Ovary (tissue), 9 donors: ENCODE data around the gene PKMYT1. TPM values are rescaled to one million over a fixed set of nuclear protein-coding genes. Genes with fewer than 3 reads are reported as not detected.

Experiments
- DNase-seq, 5 donors: peaks; one replicate each; pipeline ENCODE4 v3.0.0-alpha.2; 2019 to 2020
- H3K27ac ChIP-seq, 2 donors: fragments of 200-600 bp; one replicate each; pipeline versions ENCODE4 v1.5.1 to v1.8.0; 2019 to 2022
- H3K27me3 ChIP-seq: fragments of 200-600 bp; one replicate; pipeline ENCODE4 v1.8.0; 2022
- H3K36me3 ChIP-seq: fragments of 200-600 bp; sonication (generic); one replicate; pipeline ENCODE4 v1.5.1; 2019
- H3K4me1 ChIP-seq: one replicate; pipeline ENCODE4 v1.8.1; 2013; ENCODE audit warnings: mild to moderate bottlenecking, moderate library complexity; ENCODE audit not compliant: insufficient read depth
- H3K4me3 ChIP-seq: fragments of 200-600 bp; sonication (generic); one replicate; pipeline ENCODE4 v1.5.1; 2017
- H3K9me3 ChIP-seq, 2 donors: fragments of 200-600 bp in 1 of 2; sonication (generic) in 1 of 2; one replicate each; pipeline versions ENCODE4 v1.5.1 to v1.8.1; 2013 to 2019; ENCODE audit warnings: mild to moderate bottlenecking in 1 of 2, moderate library complexity in 1 of 2
- CTCF ChIP-seq, 3 donors: fragments of 450-650 bp in 2 of 3; fragments of 200-600 bp in 1 of 3; IDR thresholded peaks; one replicate each; pipeline versions ENCODE4 v1.5.1 to v1.8.0; 2016 to 2022; ENCODE audit warnings: antibody characterized with exemption in 3 of 3, mild to moderate bottlenecking in 1 of 3
- EP300 ChIP-seq: sonication (generic); formaldehyde crosslinking; IDR thresholded peaks from one replicate; pipeline ENCODE4 v1.6.1; 2017; ENCODE audit warnings: antibody characterized with exemption
- POLR2A ChIP-seq: fragments of 450-650 bp; IDR thresholded peaks from one replicate; pipeline ENCODE4 v1.6.1; 2017; ENCODE audit warnings: antibody characterized with exemption, mild to moderate bottlenecking, moderate library complexity
- WGBS, 3 donors: extraction: QIAGEN DNeasy Blood & Tissue Kit in 1 of 3; methylation state at CpG; one replicate each; pipeline versions ENCODE4 v1.1.5 to v1.1.7; 2013 to 2017; 5-methylcytosine and 5-hydroxymethylcytosine counted together
- intact Hi-C, 4 donors: fragments of 100-400 bp; cut with DNase I; formaldehyde crosslinking; loops; one replicate each; pipeline versions ENCODE4 v1.11.0 to v1.15.1; 2022 to 2023
- polyA plus RNA-seq, 2 donors: library from polyadenylated mRNA; stranded (reverse); fragments of 200-250 nt in 1 of 2; fragments of 350-450 nt in 1 of 2; fragmentation: Illumina TruSeq in 1 of 2; extraction: RNeasy Lipid Tissue Mini Kit (QIAGEN cat#74804) in 1 of 2; gene quantifications; one replicate each; pipeline ENCODE4 v1.2.3, GENCODE V29; 2013 to 2014
- total RNA-seq, 7 donors: library from RNA; depleted of rRNA in 2 of 7; stranded (reverse); fragments of >200 nt in 2 of 7; fragmentation: NEBNext Ultra II Directional in 3 of 7; extraction: Animal tissue kit (Norgen Biotek cat#: 25700) in 3 of 7; gene quantifications; one replicate each; pipeline versions ENCODE4 v1.1.0 to v1.2.4, GENCODE V29; 2016 to 2023
- donor health status: DM: no; HTN: no; CAD: no; lungs with moderate emphysema.
- donor health status: DM: no; HTN: no; CAD: no.
- donor health status: Bipolar disorder and iron deficiency.
- donor health status: DM: yes; HTN: yes; CAD: no.
- donor health status: DM: no; HTN: no; CAD: no.
- donor health status: DM: yes; HTN: yes; CAD: no.

PKMYT1 gene
- total and polyA plus RNA-seq, 9 donors: 0.23 to 2.6 (median 0.86) TPM; not detected in 3

- 0 to 1% (median 0%) methylated on average over 49 to 69 of the region's 69 CpGs for WGBS, 3 donors
- H3K27ac ChIP-seq: peak within 1 kb of the TSS; percentile 91 to 92
- DNase-seq: peak; percentile 94 to 97 (median 95)
- H3K9me3 ChIP-seq: no peaks in the 10 kb centered on the region
- peaks cover 21% of the 10 kb centered on the region for H3K4me1 ChIP-seq
- H3K36me3 ChIP-seq: no peaks in the 10 kb centered on the region
- peak; percentile 62 for TF ChIP-seq POLR2A
- TF ChIP-seq CTCF (IDR thresholded peaks at IDR 0.05): peak in 1 of 3 donors; percentile 18
- no peak for TF ChIP-seq EP300
- peak within 1 kb of the TSS; percentile 76 for H3K4me3 ChIP-seq
- H3K27me3 ChIP-seq: no peaks in the 10 kb centered on the region
- intact Hi-C loops: loop anchor here in 1 of 4 donors (10.0 kb wide), 1 partner anchor 261 kb away; the partner anchor contains the start of gene ZNF263
Observed at GRCh38 chr16:3023669-3024478, 43.6 kb upstream of the PKMYT1 start, which contains the start of the genes HCFC1R1 and THOC6. Gene HCFC1R1 (minus strand): TSS chr16:3023942. CDS start chr16:3023941, 1 bp downstream. Gene THOC6 (plus strand): TSS chr16:3024035. CDS start chr16:3024327, 292 bp downstream.

GRCh38 chr16:3023415-3023668 is 43.1 kb upstream of the PKMYT1 start:
- intact Hi-C loops: loop anchor here in 1 of 4 donors (10.0 kb wide), 1 partner anchor 261 kb away; the partner anchor contains the start of gene ZNF263
- TF ChIP-seq POLR2A: no peak
- no peak for TF ChIP-seq CTCF (IDR thresholded peaks at IDR 0.05)
- no peak for TF ChIP-seq EP300
- Histone ChIP-seq H3K27me3 (no peaks in the 10 kb centered on the region), H3K4me3 (peak overlapping the region; percentile 76), H3K27ac (peak overlapping the region; percentile 91 to 92), H3K36me3 (no peaks in the 10 kb centered on the region), H3K4me1 (peaks cover 21% of the 10 kb centered on the region), H3K9me3 (no peaks in the 10 kb centered on the region)
- 9 to 19% (median 10%) methylated on average over 6 of the region's 6 CpGs for WGBS, 3 donors
- peak in 2 of 5 donors; percentile 58 to 60 for DNase-seq

DNA sequence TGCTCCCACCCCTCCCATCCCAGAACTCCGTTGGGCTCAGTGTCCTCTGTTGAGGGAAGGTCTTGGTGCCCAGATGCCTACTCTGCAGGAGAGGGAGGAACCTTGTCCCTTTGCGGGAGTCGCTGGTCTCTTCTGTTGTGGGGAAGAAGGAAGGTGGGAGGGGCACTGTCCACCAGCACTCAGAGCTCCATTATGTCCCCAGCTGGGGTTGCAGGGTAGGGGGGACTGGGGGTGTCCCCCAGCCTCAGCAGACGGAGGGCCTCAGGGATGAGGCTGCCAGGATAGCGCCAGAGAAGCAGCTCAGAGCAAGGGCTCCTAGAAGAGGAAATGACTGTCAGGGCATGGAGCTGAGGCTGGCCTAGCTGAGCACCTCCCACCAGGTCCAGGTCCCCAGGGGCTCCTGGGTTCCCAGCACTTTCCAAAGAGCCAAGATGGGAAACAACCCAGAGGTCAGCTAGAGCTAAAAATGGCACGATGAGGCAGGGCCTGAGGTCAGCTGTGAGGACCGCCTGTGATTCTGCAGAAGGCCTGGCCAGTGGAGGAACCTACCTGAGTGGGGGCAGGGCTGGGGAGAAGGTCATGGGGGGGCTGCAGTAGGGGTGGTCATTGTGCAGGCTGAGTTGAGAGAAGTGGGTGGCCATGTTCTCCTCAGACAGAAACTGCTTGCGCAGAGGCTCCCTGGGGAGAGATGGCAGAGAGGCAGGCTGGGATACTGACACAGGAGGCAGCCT is 42.6 kb upstream of the PKMYT1 start:
- H3K4me3 ChIP-seq: peak overlapping the region; percentile 76
- 12 to 26% (median 20%) methylated on average over 8 of the region's 8 CpGs for WGBS, 3 donors
- H3K27ac ChIP-seq: peak overlapping the region; percentile 91 to 92
- H3K36me3 ChIP-seq: no peaks in the 10 kb centered on the region
- no peaks in the 10 kb centered on the region for H3K27me3 ChIP-seq
- H3K4me1 ChIP-seq: peaks cover 21% of the 10 kb centered on the region
- intact Hi-C loops: loop anchor here in 1 of 4 donors (10.0 kb wide), 1 partner anchor 262 kb away; the partner anchor contains the start of gene ZNF263
- no peaks in the 10 kb centered on the region for H3K9me3 ChIP-seq
- TF ChIP-seq POLR2A (no peak), EP300 (no peak), CTCF (IDR thresholded peaks at IDR 0.05) (no peak)
- DNase-seq: peak in 1 of 5 donors; percentile 53

DNA sequence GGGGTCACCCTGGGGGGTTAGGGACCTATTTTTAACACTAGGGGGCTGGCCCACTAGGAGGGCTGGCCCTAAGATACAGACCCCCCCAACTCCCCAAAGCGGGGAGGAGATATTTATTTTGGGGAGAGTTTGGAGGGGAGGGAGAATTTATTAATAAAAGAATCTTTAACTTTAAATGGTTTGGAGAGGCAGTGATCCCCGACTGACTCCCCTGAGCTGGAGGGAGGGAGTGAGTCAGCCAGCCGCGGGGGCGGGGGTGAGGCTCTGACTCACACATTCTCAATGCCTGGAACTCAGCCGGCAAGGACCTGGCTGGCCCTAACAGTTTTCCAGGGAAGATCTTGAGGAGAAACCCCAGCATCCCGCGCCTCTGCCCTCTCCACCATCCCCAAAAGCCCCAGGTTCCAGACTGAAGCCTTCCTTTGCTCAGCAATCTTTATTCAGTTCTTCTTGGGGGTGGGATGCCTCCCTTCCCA is 42.0 kb upstream of the PKMYT1 start:
- intact Hi-C loops: loop anchor here in 1 of 4 donors (10.0 kb wide), 1 partner anchor 263 kb away; the partner anchor contains the start of gene ZNF263
- peak; percentile 62 for TF ChIP-seq EP300
- TF ChIP-seq CTCF (IDR thresholded peaks at IDR 0.05): no peak
- TF ChIP-seq POLR2A: no peak

More for the DNA sequence above, 42.0 kb upstream of the PKMYT1 start:
- 1 to 2% (median 2%) methylated on average over 8 of the region's 8 CpGs for WGBS, 3 donors
- Histone ChIP-seq H3K4me3 (no peak overlapping the region), H3K4me1 (peaks cover 21% of the 10 kb centered on the region), H3K36me3 (no peaks in the 10 kb centered on the region), H3K27me3 (no peaks in the 10 kb centered on the region), H3K27ac (peak overlapping the region; percentile 91 to 92), H3K9me3 (no peaks in the 10 kb centered on the region)
- DNase-seq: peak; percentile 90 to 95 (median 91)
